Activated naive CD8-positive, alpha-beta T cell (primary cell): ENCODE measurements around the gene NHERF1.
A peak's percentile ranks its signal among the peaks of the same experiment; 100 is the strongest.

Experiments used
- H3K27ac Mint-ChIP-seq: one replicate; pipeline ENCODE4 v1.8.0; 2021; ENCODE audit warnings: mixed read lengths
- H3K27me3 Mint-ChIP-seq: one replicate; pipeline ENCODE4 v1.8.0; 2021; ENCODE audit warnings: mixed read lengths
- H3K36me3 Mint-ChIP-seq: one replicate; pipeline ENCODE4 v1.8.0; 2021; ENCODE audit warnings: mixed read lengths
- H3K4me1 Mint-ChIP-seq: one replicate; pipeline ENCODE4 v1.8.0; 2021; ENCODE audit warnings: low read depth, mixed read lengths
- H3K4me3 Mint-ChIP-seq: one replicate; pipeline ENCODE4 v1.8.0; 2021; ENCODE audit warnings: mild to moderate bottlenecking, mixed read lengths
- H3K9me3 Mint-ChIP-seq: one replicate; pipeline ENCODE4 v1.8.0; 2021; ENCODE audit warnings: low read depth, mixed read lengths

Gene NHERF1

GRCh38 chr17:74775409-74776043, 27.1 kb downstream of the NHERF1 start:
- Mint-ChIP-seq H3K4me3 (peak overlapping the region; percentile 97), H3K9me3 (no peaks in the 10 kb centered on the region), H3K4me1 (peaks cover 59% of the 10 kb centered on the region), H3K27ac (peak overlapping the region; percentile 93), H3K36me3 (peaks cover 8% of the 10 kb centered on the region), H3K27me3 (no peaks in the 10 kb centered on the region)

DNA sequence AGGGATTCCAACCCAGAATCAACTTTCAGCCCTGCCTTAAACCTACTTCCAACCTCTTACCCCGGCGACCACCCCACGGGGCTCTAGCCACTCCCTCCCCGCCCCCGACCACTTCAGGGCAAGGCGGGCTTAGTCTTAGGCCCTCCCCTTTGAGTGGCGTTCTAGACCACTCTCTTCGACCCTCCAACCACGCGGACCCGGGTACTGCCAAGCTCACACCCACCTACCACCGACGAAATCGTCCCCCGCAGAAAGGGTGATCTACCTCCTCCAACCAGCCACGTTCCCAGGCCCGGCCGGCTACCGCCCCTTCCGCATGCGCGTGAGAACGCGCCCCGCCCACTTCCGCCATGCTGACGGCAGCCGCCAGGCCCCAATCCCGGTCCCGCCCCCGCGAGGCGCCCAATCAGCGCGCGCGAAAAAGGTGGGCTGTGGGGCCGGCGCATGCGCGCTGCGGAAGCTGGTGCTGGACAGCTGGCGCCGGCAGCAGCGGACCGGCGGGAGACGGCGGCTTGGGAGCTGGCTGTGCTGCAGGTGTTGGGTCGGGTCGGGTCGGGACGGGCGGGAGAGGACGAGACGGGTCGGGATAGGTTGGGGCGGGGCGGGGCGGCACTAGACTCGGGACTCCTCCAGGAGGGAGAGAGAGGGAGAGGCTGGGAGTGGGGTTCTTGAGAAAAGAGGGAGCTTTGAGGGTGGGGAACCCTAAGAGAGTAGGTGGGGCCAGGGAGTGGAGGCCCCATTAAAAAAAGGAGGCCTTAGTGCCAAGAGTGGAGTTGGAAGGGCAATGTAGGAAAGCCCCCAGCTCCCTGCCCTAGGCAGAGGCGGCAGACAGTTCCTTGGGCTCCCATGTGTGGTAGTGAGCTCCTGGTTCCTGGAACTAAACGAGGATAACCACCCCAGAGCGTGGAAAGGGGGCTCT, 27.9 kb downstream of the NHERF1 start, which contains the start of gene NAT9:
TSS of gene NAT9 (minus strand) at position 302 of the 919 bp plus-strand sequence. CDS start 647 bp downstream, outside the sequence.
- no peaks in the 10 kb centered on the region for H3K9me3 Mint-ChIP-seq
- H3K27me3 Mint-ChIP-seq = no peaks in the 10 kb centered on the region
- peak within 1 kb of the TSS; percentile 97 for H3K4me3 Mint-ChIP-seq
- peak within 1 kb of the TSS; percentile 93 for H3K27ac Mint-ChIP-seq
- H3K36me3 Mint-ChIP-seq = peaks cover 8% of the 10 kb centered on the region
- peaks cover 61% of the 10 kb centered on the region for H3K4me1 Mint-ChIP-seq

GRCh38 chr17:74776990-74777389, 28.6 kb downstream of the NHERF1 start:
- Mint-ChIP-seq H3K27ac (no peak overlapping the region), H3K9me3 (no peaks in the 10 kb centered on the region), H3K4me1 (peaks cover 68% of the 10 kb centered on the region), H3K36me3 (peaks cover 8% of the 10 kb centered on the region), H3K4me3 (peak overlapping the region; percentile 97), H3K27me3 (no peaks in the 10 kb centered on the region)

GRCh38 chr17:74777901-74778515, 29.6 kb downstream of the NHERF1 start:
- Mint-ChIP-seq H3K27ac (peak overlapping the region; percentile 16), H3K36me3 (peaks cover 8% of the 10 kb centered on the region), H3K27me3 (no peaks in the 10 kb centered on the region), H3K4me1 (peaks cover 70% of the 10 kb centered on the region), H3K4me3 (peak overlapping the region; percentile 74), H3K9me3 (no peaks in the 10 kb centered on the region)

DNA sequence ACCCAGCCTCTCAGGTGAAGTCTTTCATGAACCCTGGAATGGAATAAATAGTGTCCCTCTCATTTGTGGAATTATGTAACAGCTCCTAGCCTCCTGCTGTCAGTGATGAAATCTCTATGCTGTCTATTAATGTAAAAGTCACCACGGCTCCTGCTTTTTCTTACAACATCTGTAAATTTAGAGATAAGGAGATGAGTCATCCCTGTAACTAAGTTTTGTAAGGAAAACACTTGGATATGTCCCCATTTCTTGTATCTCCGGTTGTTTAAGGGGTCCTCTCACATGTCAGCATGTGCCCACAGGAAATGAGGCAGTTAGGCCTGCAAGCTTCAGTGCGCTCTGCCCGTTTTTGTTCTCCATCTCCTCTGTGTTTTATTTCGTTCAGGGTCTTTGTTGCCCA, 30.5 kb downstream of the NHERF1 start:
- peaks cover 65% of the 10 kb centered on the region for H3K4me1 Mint-ChIP-seq

GRCh38 chr17:74779501-74779900, 31.1 kb downstream of the NHERF1 start:
- peaks cover 67% of the 10 kb centered on the region for H3K4me1 Mint-ChIP-seq
- H3K9me3 Mint-ChIP-seq = no peaks in the 10 kb centered on the region
- H3K27me3 Mint-ChIP-seq = no peaks in the 10 kb centered on the region

More for the DNA sequence above, 30.5 kb downstream of the NHERF1 start:
- H3K27ac Mint-ChIP-seq = peak overlapping the region; percentile 94
- H3K36me3 Mint-ChIP-seq = peaks cover 7% of the 10 kb centered on the region
- peak overlapping the region; percentile 64 for H3K4me3 Mint-ChIP-seq
- no peaks in the 10 kb centered on the region for H3K27me3 Mint-ChIP-seq
- H3K9me3 Mint-ChIP-seq = no peaks in the 10 kb centered on the region

GRCh38 chr17:74779948-74780400, 31.5 kb downstream of the NHERF1 start:
- H3K36me3 Mint-ChIP-seq = peaks cover 5% of the 10 kb centered on the region
- H3K9me3 Mint-ChIP-seq = no peaks in the 10 kb centered on the region
- H3K27me3 Mint-ChIP-seq = no peaks in the 10 kb centered on the region
- H3K27ac Mint-ChIP-seq = peak overlapping the region; percentile 94
- peaks cover 72% of the 10 kb centered on the region for H3K4me1 Mint-ChIP-seq
- peak overlapping the region; percentile 71 for H3K4me3 Mint-ChIP-seq

More at GRCh38 chr17:74779501-74779900, 31.1 kb downstream of the NHERF1 start:
- Mint-ChIP-seq H3K4me3 (peak overlapping the region; percentile 71), H3K36me3 (peaks cover 5% of the 10 kb centered on the region), H3K27ac (peak overlapping the region; percentile 94)

- Mint-ChIP-seq H3K27me3 (no peaks in the 10 kb centered on the region), H3K36me3 (peaks cover 5% of the 10 kb centered on the region), H3K9me3 (no peaks in the 10 kb centered on the region), H3K4me1 (peaks cover 75% of the 10 kb centered on the region), H3K4me3 (peak overlapping the region; percentile 71), H3K27ac (peak overlapping the region; percentile 94)
These were observed 32.2 kb downstream of the NHERF1 start for GRCh38 chr17:74780443-74781238.

DNA sequence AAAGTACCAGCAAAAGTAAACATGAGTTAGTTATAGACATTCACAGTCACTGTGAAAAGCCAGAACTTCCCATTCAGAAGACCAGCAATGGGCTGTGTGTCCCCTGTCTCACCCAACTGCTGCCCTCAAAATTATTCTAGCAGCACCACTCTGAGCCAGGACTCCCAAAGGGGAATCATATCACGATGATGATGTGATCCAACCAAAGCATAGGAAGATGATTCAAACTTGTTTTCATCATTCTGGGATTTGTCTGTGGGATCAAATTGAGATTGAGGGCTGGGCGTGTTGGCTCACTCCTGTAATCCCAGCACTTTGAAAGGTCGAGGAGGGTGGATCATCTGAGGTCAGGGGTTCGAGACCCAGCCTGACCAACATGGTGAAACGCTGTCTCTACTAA, 34.1 kb downstream of the NHERF1 start:
- no peaks in the 10 kb centered on the region for H3K36me3 Mint-ChIP-seq
- no peaks in the 10 kb centered on the region for H3K27me3 Mint-ChIP-seq
- peaks cover 74% of the 10 kb centered on the region for H3K4me1 Mint-ChIP-seq
- peak overlapping the region; percentile 31 for H3K27ac Mint-ChIP-seq
- no peaks in the 10 kb centered on the region for H3K9me3 Mint-ChIP-seq
- no peak overlapping the region for H3K4me3 Mint-ChIP-seq

- Mint-ChIP-seq H3K36me3 (peaks cover 2% of the 10 kb centered on the region), H3K4me3 (no peak overlapping the region), H3K9me3 (no peaks in the 10 kb centered on the region), H3K27ac (no peak overlapping the region), H3K27me3 (no peaks in the 10 kb centered on the region), H3K4me1 (peaks cover 66% of the 10 kb centered on the region)
These were observed 35.8 kb downstream of the NHERF1 start for GRCh38 chr17:74784125-74784810.

- Mint-ChIP-seq H3K4me1 (peaks cover 60% of the 10 kb centered on the region), H3K27ac (peak overlapping the region; percentile 62), H3K9me3 (no peaks in the 10 kb centered on the region), H3K36me3 (peaks cover 2% of the 10 kb centered on the region), H3K27me3 (no peaks in the 10 kb centered on the region), H3K4me3 (peak overlapping the region; percentile 14)
These were observed 36.9 kb downstream of the NHERF1 start for GRCh38 chr17:74785096-74785980.

- no peaks in the 10 kb centered on the region for H3K27me3 Mint-ChIP-seq
- peak overlapping the region; percentile 86 for H3K27ac Mint-ChIP-seq
- peaks cover 2% of the 10 kb centered on the region for H3K36me3 Mint-ChIP-seq
- H3K4me3 Mint-ChIP-seq = no peak overlapping the region
- H3K4me1 Mint-ChIP-seq = peaks cover 60% of the 10 kb centered on the region
- H3K9me3 Mint-ChIP-seq = no peaks in the 10 kb centered on the region
These were observed 37.5 kb downstream of the NHERF1 start for GRCh38 chr17:74785981-74786360.

DNA sequence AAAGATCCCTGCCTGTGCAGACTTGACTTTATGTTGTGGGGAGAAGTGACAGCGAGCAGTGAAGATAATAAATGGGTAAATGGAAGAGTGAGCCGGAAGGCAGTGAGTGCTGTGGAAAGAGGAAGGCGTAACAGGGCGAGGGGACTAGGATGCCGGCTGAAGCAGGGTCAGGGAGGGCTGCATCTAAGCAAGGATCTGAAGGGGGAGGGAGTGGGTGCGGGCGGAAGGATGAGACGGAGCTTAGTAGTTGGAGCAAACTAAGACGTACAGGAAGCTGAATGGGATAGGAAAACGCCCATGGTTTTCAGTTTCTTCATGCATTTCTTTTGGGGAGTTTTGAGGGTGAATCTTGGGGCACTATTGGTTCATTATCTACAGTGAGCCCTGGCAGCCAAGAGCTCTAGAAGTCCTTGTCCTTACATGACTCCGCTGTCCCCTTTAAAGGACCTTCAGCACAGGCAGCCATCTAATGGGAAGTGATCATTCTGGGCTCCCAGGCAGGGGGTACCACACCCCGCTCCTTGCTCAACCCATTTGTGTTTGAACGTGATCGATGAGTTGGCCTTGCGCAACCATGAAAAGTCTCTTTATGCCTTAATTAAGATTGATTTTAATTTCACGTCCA, 38.1 kb downstream of the NHERF1 start:
- Mint-ChIP-seq H3K36me3 (peaks cover 2% of the 10 kb centered on the region), H3K4me3 (peak overlapping the region; percentile 67), H3K9me3 (no peaks in the 10 kb centered on the region), H3K27me3 (no peaks in the 10 kb centered on the region), H3K27ac (peak overlapping the region; percentile 86), H3K4me1 (peaks cover 59% of the 10 kb centered on the region)
